ENCODE data around the gene OXNAD1. TPM values are rescaled to one million over a fixed set of nuclear protein-coding genes. Genes with fewer than 3 reads are reported as not detected.

Gene OXNAD1
- total RNA-seq, 1 experiment from 2014 or later = 23.7 TPM

- no peak overlapping the region for H3K18ac ChIP-seq (ENCODE audit: insufficient read length, low read depth, low read length)
- no peak for DNase-seq
- no peak overlapping the region for H3K4me2 ChIP-seq (ENCODE audit: insufficient read depth, insufficient read length, low read length)
- no peaks in the 10 kb centered on the region for H3K27me3 ChIP-seq (ENCODE audit: insufficient read depth, low read length)
- TF ChIP-seq, protein P1, sequence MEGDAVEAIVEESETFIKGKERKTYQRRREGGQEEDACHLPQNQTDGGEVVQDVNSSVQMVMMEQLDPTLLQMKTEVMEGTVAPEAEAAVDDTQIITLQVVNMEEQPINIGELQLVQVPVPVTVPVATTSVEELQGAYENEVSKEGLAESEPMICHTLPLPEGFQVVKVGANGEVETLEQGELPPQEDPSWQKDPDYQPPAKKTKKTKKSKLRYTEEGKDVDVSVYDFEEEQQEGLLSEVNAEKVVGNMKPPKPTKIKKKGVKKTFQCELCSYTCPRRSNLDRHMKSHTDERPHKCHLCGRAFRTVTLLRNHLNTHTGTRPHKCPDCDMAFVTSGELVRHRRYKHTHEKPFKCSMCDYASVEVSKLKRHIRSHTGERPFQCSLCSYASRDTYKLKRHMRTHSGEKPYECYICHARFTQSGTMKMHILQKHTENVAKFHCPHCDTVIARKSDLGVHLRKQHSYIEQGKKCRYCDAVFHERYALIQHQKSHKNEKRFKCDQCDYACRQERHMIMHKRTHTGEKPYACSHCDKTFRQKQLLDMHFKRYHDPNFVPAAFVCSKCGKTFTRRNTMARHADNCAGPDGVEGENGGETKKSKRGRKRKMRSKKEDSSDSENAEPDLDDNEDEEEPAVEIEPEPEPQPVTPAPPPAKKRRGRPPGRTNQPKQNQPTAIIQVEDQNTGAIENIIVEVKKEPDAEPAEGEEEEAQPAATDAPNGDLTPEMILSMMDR (conservative IDR thresholded peaks at IDR 0.05) = no peak
- Mint-ChIP-seq H3K36me3 (ENCODE audit: insufficient read depth in 1 of 3, low read depth in 3 of 3) (peaks cover 8 to 25% (median 12%) of the 10 kb centered on the region in 3 experiments; a peak in 6 of 7 replicates), H3K4me1 (peaks cover 9 to 18% of the 10 kb centered on the region in 2 experiments), H3K9me3 (no peaks in the 10 kb centered on the region), H3K27ac (no peak overlapping the region), H3K27me3 (ENCODE audit: low read depth) (no peaks in the 10 kb centered on the region), H3K4me3 (no peak overlapping the region)
- no peak overlapping the region for H2BK12ac ChIP-seq (ENCODE audit: insufficient read length, low read depth, low read length)
- no peak overlapping the region for H4K5ac ChIP-seq (ENCODE audit: insufficient read length, low read depth, low read length)
- no peak overlapping the region for H2AK5ac ChIP-seq (ENCODE audit: insufficient read length, low read length)
- no peaks in the 10 kb centered on the region for H3K9me3 ChIP-seq (ENCODE audit: control insufficient read depth, low read depth, low read length)
- no peak overlapping the region for H2BK120ac ChIP-seq (ENCODE audit: low read depth, low read length, poor library complexity, severe bottlenecking)
- no peak overlapping the region for H3K4ac ChIP-seq (ENCODE audit: low read depth, low read length)
- no peak overlapping the region for H3K14ac ChIP-seq (ENCODE audit: insufficient read depth, low read length)
- H3T11ph ChIP-seq (ENCODE audit: low read length) = no peak overlapping the region
- no peak overlapping the region for H4K8ac ChIP-seq (replicated peaks; ENCODE audit: insufficient read length, low read depth, low read length)
- H3K27ac ChIP-seq (ENCODE audit: insufficient read length, low read depth, low read length) = no peak overlapping the region
- H3K56ac ChIP-seq (ENCODE audit: insufficient read length, low read depth, low read length) = no peak overlapping the region
- H3K23me2 ChIP-seq (ENCODE audit: insufficient read length, low read depth, low read length, poor library complexity, severe bottlenecking) = no peaks in the 10 kb centered on the region
- H2AFZ ChIP-seq (ENCODE audit: low read length) = no peak overlapping the region
- H2BK20ac ChIP-seq (ENCODE audit: low read depth, low read length, poor library complexity, severe bottlenecking) = no peak overlapping the region
- H3K23ac ChIP-seq (ENCODE audit: insufficient read length, low read depth, low read length) = no peak overlapping the region
- no peak overlapping the region for H2BK5ac ChIP-seq (ENCODE audit: insufficient read length, low read length)
- H4K20me1 ChIP-seq (ENCODE audit: control insufficient read depth, insufficient read depth, insufficient read length) = no peaks in the 10 kb centered on the region
- no peak overlapping the region for H4K91ac ChIP-seq (ENCODE audit: insufficient read length, low read depth, low read length)
- no peaks in the 10 kb centered on the region for H3K79me1 ChIP-seq (ENCODE audit: insufficient read depth, low read depth, low read length, poor library complexity, severe bottlenecking)
- no peak overlapping the region for H3K9ac ChIP-seq (ENCODE audit: extremely low read depth, insufficient read length, low read length)
- no peaks in the 10 kb centered on the region; the same call in 1 of the 2 replicates for H3K79me2 ChIP-seq (ENCODE audit: insufficient read depth, low read length)
- no peaks in the 10 kb centered on the region for H3K4me1 ChIP-seq (ENCODE audit: insufficient read depth, low read length)
- H2BK15ac ChIP-seq (ENCODE audit: low read depth, low read length) = no peak overlapping the region
- WGBS (ENCODE audit: extremely low coverage, insufficient read length, low lambda C conversion rate) = no CpG with 5 or more reads among the region's 1 CpG
These were observed 43.7 kb downstream of the OXNAD1 start for GRCh38 chr3:16308727-16309126.
